SKM-1 (cell line): ENCODE measurements around the gene TMEM131L.

Experiments used
- DNase-seq: peaks from one replicate; lab custom pipeline; 2025; ENCODE audit not compliant: unreplicated experiment; lab: John Stamatoyannopoulos, UW

Gene TMEM131L

GRCh38 chr4:153683763-153684181, 217.6 kb downstream of the TMEM131L start:
- peak; percentile 22 for DNase-seq

DNA sequence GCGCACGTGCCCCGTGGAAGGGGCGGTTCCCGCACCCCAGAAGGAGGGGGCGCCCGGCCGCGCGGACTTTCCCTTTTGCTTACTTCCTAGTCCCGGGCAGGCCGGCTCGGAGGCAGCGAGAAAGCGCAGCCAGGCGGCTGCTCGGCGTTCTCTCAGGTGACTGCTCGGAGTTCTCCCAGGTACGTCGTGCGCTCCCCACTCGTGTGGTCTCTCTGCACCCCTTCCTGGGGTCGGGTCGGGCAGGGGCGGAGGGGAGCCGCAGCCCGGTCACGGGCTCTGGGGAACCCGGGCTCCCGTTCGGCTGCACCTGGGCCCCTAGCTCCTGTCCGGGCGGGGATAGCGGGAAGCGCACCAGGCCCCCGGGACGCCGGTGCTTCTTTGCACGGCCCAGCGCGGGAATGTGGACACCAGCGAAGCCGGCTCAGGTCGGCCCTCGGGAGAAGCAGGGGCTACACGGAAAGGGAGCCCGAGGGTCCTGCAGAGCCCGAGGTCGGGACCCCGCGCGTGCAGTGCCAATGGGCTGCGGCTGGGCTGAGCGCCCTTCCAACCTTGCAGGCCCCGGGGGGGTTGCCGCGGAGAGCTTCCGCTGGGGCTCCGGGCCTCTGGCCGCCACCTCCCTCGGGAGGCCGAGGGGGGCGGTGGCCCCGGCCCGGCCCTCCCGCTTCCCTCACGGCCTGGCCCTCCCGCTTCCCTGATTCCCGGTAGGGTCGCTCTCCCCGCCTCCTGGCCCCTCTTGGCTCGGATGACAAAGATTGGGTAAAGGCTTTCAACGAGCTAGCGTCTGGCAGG, 218.2 kb downstream of the TMEM131L start, which contains the start of gene TLR2:
Gene TLR2, plus strand, starts transcription at position 99 of the 789 bp plus-strand sequence. CDS start 18,628 bp downstream, outside the sequence.
- no peak for DNase-seq

DNA sequence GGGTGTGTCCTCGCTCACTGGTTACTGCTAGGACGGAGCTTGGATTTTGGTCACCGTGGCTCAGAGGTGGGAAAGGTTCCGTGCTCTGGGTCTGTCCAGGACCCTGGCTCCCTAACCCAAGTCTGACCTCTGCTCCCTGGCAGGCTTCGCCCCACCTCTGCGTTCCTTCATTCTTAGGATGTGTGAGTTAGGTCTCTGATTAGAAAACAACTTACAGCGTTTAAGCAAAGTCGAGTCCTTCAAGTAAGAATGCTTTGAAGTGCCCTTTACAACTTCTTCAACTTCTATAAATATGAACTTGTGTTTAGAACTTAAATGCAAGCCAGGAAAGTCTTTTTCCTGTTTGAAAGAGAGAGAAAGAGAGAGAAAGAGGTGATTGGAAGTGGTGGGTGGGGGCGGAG, 218.8 kb downstream of the TMEM131L start:
- no peak for DNase-seq
